K562 (cell line): ENCODE results near the gene ARID5B. TPM values are rescaled to one million over a fixed set of nuclear protein-coding genes. Genes with fewer than 3 reads are reported as not detected.

Experiments used
- BCOR ChIP-seq: fragments of 450-650 bp; IDR thresholded peaks from 2 replicates; pipeline ENCODE4 v1.6.1; 2016
- CEBPB ChIP-seq: fragments of 450-650 bp; IDR thresholded peaks from 2 replicates; pipeline ENCODE4 v1.6.1; 2016; ENCODE audit warnings: missing genetic modification characterization, missing compliant biosample characterization
- CTBP1 ChIP-seq: fragments of 450-650 bp; IDR thresholded peaks from 2 replicates; pipeline ENCODE4 v1.6.1; 2016; ENCODE audit warnings: borderline replicate concordance
- FIP1L1 ChIP-seq: fragments of 200-400 bp; formaldehyde crosslinking; IDR thresholded peaks from 2 replicates; pipeline ENCODE4 v1.6.1; 2018; ENCODE audit warnings: mild to moderate bottlenecking, low read depth, low read length; ENCODE audit not compliant: poor library complexity, severe bottlenecking
- FOSL1 ChIP-seq: fragments of 200-800 bp; sonication (Bioruptor generic); conservative IDR thresholded peaks from 2 replicates; pipeline ENCODE4 v1.6.1; 2016; ENCODE audit warnings: missing genetic modification characterization, missing compliant biosample characterization
- FOXA3 ChIP-seq, 2 experiments: fragments of 450-650 bp in 1 of 2; sonication (generic) in 1 of 2; formaldehyde crosslinking; IDR thresholded peaks in 1 of 2; conservative IDR thresholded peaks in 1 of 2; 2 replicates each; pipeline versions ENCODE4 v1.4.0 to v1.8.0; 2020 to 2022; ENCODE audit warnings: mild to moderate bottlenecking in 2 of 2, missing genetic modification reagents in 1 of 2
- HCFC1 ChIP-seq: IDR thresholded peaks from 2 replicates; pipeline ENCODE4 v1.6.1; 2012; ENCODE audit warnings: low read depth, low read length, improper control_type of control experiment
- HDAC6 ChIP-seq: IDR thresholded peaks from 2 replicates; pipeline ENCODE4 v1.6.1; 2012; ENCODE audit warnings: low read depth, mild to moderate bottlenecking, control low read depth, inconsistent platforms, low read length, moderate library complexity
- KDM1A ChIP-seq, 2 experiments: fragments of 450-650 bp; IDR thresholded peaks; 2 replicates each; pipeline ENCODE4 v1.6.1; 2016; ENCODE audit warnings: mild to moderate bottlenecking in 2 of 2
- NFXL1 ChIP-seq: fragments of 450-650 bp; formaldehyde crosslinking; IDR thresholded peaks from 2 replicates; pipeline ENCODE4 v1.4.0; 2021; ENCODE audit warnings: mild to moderate bottlenecking
- ZNF133 ChIP-seq: fragments of 250-450 bp; sonication (Bioruptor Pico); IDR thresholded peaks from 2 replicates; pipeline ENCODE4 v1.4.0; 2020; ENCODE audit warnings: mild to moderate bottlenecking
- ZNF583 ChIP-seq: fragments of 250-450 bp; sonication (Bioruptor Pico); IDR thresholded peaks from 2 replicates; pipeline ENCODE4 v1.4.0; 2020
- polyA plus RNA-seq, 8 experiments: library from polyadenylated mRNA; depleted of rRNA in 4 of 8; stranded (reverse) in 5 of 8; unstranded in 3 of 8; fragments of >200 nt; fragmentation: Nextera tagmentation in 2 of 8; fragmentation: Illumina TruSeq in 1 of 8; extraction: Ambion mirVana in 2 of 8; extraction: Trizol in 1 of 8; gene quantifications; 2 replicates each; pipeline versions ENCODE4 v1.2.1 to v1.2.3, GENCODE V29; 2011 to 2014; ENCODE audit warnings: inconsistent platforms in 1 of 8, missing spikeins in 1 of 8
- total RNA-seq, 7 experiments: library from RNA; depleted of rRNA in 6 of 7; stranded (reverse); fragments of >200 nt in 6 of 7; fragmentation: Illumina TruSeq in 2 of 7; extraction: Trizol in 2 of 7; gene quantifications; 2 replicates each; pipeline versions ENCODE4 v1.2.1 to v1.2.3, GENCODE V29; 2011 to 2021; ENCODE audit warnings: low replicate concordance in 1 of 7
- TF ChIP-seq, protein P1 (sequence below): fragments of 450-650 bp; IDR thresholded peaks from 2 replicates; pipeline ENCODE4 v1.6.1; 2016
- TF ChIP-seq, protein P2 (sequence below): fragments of 450-650 bp; IDR thresholded peaks from 2 replicates; pipeline ENCODE4 v1.6.1; 2016; ENCODE audit warnings: low read depth, mild to moderate bottlenecking, moderate library complexity
- TF ChIP-seq, protein P3 (sequence below): IDR thresholded peaks from 2 replicates; pipeline ENCODE4 v1.6.1; 2012; ENCODE audit warnings: low read depth, low read length, improper control_type of control experiment, borderline replicate concordance
- TF ChIP-seq, protein P4 (sequence below), 2 experiments: fragments of 450-650 bp in 1 of 2; sonication (generic) in 1 of 2; formaldehyde crosslinking in 1 of 2; IDR thresholded peaks in 1 of 2; conservative IDR thresholded peaks in 1 of 2; 2 replicates each; pipeline versions ENCODE4 v1.6.1 to v1.8.1; 2016 to 2023; ENCODE audit warnings: mild to moderate bottlenecking in 2 of 2, moderate library complexity in 2 of 2, inconsistent platforms in 1 of 2, missing genetic modification reagents in 1 of 2
- TF ChIP-seq, protein P5 (sequence below), 2 experiments: fragments of 450-650 bp; IDR thresholded peaks; 2 replicates each; pipeline ENCODE4 v1.6.1; 2018; ENCODE audit warnings: mild to moderate bottlenecking in 2 of 2, low read depth in 1 of 2; ENCODE audit not compliant: partially characterized antibody in 2 of 2

ARID5B gene
- total and polyA plus RNA-seq, 9 of the 15 experiments (the other 6 are each of a cell fraction or from before 2014, with no cell fraction given): 0.48 to 1.6 (median 0.80) TPM

DNA sequence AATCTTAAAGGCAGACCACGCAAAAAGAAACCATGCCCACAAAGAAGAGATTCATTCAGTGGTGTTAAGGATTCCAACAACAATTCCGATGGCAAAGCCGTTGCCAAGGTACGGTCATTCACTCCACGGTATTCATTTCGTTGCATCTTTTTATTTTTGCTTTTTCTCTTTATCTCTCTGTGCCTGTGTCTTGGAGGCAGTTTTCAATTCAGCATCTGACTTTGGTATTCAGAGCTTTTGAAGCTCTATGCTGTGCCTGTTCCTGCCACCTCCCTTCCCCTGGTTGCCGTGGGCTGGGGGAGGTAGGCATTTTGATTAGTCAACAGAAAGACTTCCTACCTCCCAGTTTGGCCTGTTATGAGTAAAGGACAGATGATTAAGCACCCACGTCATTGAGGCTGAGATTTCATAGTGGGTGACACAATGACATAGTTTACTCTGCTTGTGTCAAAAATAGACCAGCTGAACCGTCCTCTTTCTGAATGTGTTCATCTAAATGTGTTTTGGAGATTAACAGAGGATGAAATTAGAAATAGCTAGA, 149.5 kb downstream of the ARID5B start (continued):
- no peak for TF ChIP-seq FOXA3 (CRISPR knock-in tag; conservative IDR thresholded peaks at IDR 0.05 in 1 of 2, IDR thresholded peaks at IDR 0.05 in 1 of 2)
- TF ChIP-seq, protein P1, sequence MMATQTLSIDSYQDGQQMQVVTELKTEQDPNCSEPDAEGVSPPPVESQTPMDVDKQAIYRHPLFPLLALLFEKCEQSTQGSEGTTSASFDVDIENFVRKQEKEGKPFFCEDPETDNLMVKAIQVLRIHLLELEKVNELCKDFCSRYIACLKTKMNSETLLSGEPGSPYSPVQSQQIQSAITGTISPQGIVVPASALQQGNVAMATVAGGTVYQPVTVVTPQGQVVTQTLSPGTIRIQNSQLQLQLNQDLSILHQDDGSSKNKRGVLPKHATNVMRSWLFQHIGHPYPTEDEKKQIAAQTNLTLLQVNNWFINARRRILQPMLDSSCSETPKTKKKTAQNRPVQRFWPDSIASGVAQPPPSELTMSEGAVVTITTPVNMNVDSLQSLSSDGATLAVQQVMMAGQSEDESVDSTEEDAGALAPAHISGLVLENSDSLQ: peak; percentile 30; the same call in 1 of the 2 replicates
- TF ChIP-seq, protein P2, sequence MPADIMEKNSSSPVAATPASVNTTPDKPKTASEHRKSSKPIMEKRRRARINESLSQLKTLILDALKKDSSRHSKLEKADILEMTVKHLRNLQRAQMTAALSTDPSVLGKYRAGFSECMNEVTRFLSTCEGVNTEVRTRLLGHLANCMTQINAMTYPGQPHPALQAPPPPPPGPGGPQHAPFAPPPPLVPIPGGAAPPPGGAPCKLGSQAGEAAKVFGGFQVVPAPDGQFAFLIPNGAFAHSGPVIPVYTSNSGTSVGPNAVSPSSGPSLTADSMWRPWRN: no peak
- TF ChIP-seq NFXL1: no peak
- TF ChIP-seq ZNF583 (CRISPR knock-in tag): no peak
- TF ChIP-seq KDM1A (IDR thresholded peaks at IDR 0.05): peak; percentile 46 to 59; a peak in 3 of 4 replicates
- TF ChIP-seq, protein P3, sequence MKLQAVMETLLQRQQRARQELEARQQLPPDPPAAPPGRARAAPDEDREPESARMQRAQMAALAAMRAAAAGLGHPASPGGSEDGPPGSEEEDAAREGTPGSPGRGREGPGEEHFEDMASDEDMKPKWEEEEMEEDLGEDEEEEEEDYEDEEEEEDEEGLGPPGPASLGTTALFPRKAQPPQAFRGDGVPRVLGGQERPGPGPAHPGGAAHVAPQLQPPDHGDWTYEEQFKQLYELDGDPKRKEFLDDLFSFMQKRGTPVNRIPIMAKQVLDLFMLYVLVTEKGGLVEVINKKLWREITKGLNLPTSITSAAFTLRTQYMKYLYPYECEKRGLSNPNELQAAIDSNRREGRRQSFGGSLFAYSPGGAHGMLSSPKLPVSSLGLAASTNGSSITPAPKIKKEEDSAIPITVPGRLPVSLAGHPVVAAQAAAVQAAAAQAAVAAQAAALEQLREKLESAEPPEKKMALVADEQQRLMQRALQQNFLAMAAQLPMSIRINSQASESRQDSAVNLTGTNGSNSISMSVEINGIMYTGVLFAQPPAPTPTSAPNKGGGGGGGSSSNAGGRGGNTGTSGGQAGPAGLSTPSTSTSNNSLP: no peak
- no peak for TF ChIP-seq HDAC6
- no peak for TF ChIP-seq CEBPB
- TF ChIP-seq HCFC1: no peak
- TF ChIP-seq, protein P4, sequence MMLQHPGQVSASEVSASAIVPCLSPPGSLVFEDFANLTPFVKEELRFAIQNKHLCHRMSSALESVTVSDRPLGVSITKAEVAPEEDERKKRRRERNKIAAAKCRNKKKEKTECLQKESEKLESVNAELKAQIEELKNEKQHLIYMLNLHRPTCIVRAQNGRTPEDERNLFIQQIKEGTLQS (IDR thresholded peaks at IDR 0.05): peak; percentile 60
- TF ChIP-seq, protein P4 (CRISPR knock-in tag; conservative IDR thresholded peaks at IDR 0.05): no peak
- TF ChIP-seq, protein P5, sequence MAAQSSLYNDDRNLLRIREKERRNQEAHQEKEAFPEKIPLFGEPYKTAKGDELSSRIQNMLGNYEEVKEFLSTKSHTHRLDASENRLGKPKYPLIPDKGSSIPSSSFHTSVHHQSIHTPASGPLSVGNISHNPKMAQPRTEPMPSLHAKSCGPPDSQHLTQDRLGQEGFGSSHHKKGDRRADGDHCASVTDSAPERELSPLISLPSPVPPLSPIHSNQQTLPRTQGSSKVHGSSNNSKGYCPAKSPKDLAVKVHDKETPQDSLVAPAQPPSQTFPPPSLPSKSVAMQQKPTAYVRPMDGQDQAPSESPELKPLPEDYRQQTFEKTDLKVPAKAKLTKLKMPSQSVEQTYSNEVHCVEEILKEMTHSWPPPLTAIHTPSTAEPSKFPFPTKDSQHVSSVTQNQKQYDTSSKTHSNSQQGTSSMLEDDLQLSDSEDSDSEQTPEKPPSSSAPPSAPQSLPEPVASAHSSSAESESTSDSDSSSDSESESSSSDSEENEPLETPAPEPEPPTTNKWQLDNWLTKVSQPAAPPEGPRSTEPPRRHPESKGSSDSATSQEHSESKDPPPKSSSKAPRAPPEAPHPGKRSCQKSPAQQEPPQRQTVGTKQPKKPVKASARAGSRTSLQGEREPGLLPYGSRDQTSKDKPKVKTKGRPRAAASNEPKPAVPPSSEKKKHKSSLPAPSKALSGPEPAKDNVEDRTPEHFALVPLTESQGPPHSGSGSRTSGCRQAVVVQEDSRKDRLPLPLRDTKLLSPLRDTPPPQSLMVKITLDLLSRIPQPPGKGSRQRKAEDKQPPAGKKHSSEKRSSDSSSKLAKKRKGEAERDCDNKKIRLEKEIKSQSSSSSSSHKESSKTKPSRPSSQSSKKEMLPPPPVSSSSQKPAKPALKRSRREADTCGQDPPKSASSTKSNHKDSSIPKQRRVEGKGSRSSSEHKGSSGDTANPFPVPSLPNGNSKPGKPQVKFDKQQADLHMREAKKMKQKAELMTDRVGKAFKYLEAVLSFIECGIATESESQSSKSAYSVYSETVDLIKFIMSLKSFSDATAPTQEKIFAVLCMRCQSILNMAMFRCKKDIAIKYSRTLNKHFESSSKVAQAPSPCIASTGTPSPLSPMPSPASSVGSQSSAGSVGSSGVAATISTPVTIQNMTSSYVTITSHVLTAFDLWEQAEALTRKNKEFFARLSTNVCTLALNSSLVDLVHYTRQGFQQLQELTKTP (IDR thresholded peaks at IDR 0.05; ENCODE audit: low read depth in 1 of 2, partially characterized antibody in 2 of 2): no peak
- TF ChIP-seq FIP1L1: no peak
- no peak for TF ChIP-seq CTBP1
- no peak for TF ChIP-seq ZNF133 (CRISPR knock-in tag)
- TF ChIP-seq FOSL1 (tag): peak; percentile 84
- TF ChIP-seq BCOR: no peak
